Occipital lobe (tissue), 2 donors: ENCODE data around the gene PDPR. TPM values are rescaled to one million over a fixed set of nuclear protein-coding genes. Genes with fewer than 3 reads are reported as not detected.
"Not testable (repeated sequence)": the region's sequence is repeated elsewhere in the genome, so short reads cannot be mapped to it uniquely, and the experiment has no call there.

ENCODE experiments used
- DNase-seq: peaks from one replicate; lab custom pipeline; 2025; lab: John Stamatoyannopoulos, UW
- total RNA-seq: library from RNA; depleted of rRNA; stranded (reverse); fragments of >200 nt; gene quantifications from one replicate; pipeline ENCODE4 v1.2.3, GENCODE V29; 2014

Gene PDPR
- total RNA-seq, 1 donor from 2014 or later = 8.7 TPM

DNA sequence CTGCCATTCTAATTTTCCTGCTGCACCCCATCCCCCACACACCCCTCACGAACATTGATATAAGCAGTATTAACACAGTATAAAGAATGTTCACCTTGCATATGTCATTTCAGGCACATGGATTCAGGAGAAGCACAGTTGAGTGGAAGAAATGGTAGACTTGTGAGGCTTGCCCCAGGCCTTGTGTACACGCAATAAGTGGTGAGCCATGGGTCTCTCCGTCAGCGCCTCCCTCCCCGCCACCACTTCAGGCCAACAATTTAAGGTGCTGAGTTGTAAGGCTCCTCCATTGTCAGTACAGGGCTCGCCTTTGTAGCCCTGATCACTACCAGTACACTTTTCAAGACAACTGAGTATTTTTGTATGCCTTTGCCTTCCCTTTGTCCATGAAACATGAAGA lies 47.2 kb downstream of the PDPR start:
- DNase-seq = no peak

DNA sequence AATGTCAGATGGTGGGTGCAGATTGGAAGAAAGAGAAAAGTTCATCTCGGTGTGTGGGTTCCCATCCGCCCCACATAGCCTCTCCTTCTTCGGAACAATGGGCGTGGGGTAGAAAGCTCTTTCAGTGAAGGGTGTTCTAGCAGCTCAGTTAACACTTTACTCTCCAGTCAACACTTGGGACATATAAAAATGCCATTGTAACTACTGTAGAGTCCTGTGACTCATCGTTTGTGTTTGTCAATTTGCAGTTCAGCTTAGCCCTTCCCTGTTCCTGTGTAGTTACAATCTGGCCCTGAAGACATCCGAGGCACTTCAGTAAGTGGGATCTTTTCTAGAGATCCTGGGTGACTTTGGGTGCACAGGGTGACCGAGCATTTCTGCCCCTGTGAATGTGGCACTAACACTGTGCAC lies 47.9 kb downstream of the PDPR start:
- no peak for DNase-seq

DNA sequence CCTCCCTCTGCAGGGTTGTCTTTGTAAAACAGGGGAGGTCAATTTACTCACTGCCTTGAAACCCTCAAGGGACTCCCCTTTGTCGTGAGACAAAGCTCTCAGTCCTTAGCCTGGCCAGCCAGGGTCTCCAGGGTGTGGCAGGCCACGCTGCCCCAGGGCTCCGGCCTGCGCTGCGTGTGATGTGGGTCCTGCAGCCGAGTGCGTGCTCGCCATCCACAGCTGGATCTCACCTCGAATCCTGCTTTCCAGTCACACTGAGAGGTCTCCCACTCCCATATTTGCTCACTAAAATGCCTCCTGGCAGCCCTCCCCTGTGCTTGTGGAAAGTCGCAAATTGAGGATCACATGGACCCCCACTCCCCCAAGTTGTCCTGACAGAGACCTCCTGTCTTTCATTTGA lies 49.5 kb downstream of the PDPR start:
- DNase-seq = no peak

DNA sequence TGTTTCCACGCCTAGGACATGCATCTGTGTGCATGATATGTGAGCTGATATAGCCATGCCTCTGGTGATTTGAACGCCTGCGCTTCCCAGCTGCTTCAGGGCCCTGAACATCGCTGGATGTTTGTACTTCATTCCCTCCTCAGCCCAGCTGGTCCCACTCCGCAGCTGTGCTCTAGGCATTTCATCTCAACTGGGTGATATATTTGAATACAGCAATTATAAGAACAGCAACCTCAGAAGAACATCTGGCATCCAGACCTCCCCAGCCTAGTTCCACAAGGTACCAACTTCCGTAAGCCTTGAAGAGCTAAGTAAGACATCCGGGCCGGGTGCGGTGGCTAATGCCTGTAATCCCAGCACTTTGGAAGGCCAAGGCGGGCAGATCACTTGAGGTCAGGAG lies 52.6 kb downstream of the PDPR start:
- DNase-seq = not testable (repeated sequence)

DNA sequence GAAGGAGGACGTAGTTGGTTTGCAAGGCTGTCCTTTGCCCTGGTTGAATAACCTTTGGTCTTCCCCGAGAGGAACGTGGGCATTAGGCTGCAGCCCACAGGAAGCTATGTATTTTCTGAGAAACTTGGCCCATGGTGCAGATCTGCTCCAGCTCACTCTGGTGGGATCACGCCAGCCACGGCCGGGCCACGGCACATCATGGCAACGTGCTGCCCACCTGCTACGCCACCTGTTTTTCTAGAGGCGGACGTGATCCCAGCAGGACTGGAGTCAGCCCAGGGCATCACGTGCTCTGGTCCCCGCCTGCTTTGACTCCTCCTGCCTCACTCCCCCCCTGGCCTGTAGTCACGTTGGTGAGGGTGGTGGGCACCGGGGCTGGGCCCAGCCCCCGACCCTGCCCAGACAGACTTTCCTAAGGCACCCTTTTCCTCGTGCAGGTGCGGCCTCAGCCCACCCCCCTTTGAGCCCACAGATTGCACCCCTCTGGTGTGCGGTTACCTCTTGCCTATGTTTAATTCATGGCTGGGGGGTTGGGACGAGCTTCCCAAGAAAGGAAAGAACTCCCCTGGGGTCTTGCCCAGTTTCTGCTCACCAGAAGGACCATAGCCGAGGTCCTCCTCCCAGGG lies 59.2 kb downstream of the PDPR start, which contains the start of gene CLEC18C:
CLEC18C (plus strand) TSS at position 576 of the 626 bp plus-strand sequence. CDS start 492 bp downstream, outside the sequence.
- DNase-seq = not testable (repeated sequence)

DNA sequence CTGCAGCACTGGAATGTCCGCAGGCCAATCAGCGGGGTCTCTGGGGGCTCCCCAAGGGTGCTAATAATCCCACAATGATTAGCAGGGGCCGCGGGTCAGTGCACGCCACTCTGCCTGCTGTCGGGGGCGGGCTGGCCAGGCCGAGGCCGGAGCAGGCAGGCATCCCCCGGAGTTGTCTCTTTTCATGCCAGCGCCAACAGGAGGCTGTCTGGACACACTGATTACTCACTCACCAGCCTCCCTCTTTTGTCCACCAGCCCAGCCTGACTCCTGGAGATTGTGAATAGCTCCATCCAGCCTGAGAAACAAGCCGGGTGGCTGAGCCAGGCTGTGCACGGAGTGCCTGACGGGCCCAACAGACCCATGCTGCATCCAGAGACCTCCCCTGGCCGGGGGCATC lies 59.8 kb downstream of the PDPR start:
- DNase-seq = not testable (repeated sequence)

DNA sequence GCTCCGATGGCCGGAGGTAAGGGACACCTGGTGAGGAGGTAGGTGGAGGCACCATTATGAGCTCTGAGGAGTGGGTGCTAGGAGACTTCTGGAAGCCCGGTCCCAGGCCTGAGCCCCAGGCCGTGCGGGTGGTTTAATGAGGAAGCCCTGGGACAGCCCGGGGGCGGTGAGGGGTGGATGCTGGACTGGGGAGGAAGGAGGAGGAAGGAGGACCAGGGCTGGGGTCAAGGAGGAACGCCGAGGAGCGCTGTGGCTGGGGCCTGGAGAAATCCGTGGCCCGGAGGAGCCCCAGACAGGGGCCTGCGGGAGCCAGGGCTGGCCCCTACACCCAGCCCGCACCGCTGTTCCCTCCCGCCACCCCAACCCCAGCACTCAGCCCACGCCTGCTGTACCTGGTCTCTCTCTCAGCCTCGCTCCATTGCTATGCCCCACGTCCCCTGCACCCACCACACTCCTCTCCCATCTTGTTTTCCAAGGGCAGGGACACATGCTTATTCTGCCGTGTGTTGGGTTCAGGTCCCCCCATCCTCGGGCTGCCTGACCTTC lies 60.3 kb downstream of the PDPR start:
- not testable (repeated sequence) for DNase-seq

DNA sequence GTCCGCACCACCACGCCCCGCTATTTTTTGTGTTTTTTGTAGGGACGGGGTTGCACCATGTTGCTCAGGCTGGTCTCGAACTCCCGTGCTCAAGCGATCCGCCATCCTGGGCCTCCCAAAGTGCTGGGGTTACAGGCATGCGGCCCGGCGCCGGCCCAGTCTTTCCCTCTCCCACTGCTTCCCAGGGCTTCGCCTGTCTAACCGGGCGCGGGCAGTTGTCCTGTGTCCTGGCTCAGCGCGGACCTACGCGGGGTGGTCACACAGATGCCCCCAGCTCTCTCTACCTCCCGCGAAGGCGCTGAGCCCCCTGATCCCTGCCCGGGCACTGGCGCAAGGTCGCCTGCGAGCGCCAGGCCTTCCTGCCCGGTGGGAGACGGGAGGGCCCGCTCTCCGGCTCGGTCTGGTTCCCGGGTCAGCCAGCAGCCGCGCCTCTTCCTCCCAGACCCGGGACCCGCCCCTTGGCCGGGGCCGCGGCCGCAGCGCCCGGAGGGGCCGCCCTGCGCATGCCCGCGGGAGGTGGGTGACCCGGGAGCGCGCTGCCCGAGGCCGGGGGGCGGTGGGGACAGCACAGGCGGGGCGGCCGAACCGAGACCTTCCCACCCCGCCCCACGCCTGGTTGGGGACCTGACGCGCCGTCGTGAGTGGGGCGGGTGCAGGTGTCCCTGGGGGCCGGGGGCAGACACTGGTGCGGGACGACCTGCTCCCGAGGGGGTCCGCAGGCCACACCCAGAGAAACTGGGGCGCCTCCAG lies 73.9 kb downstream of the PDPR start:
- DNase-seq = not testable (repeated sequence)

DNA sequence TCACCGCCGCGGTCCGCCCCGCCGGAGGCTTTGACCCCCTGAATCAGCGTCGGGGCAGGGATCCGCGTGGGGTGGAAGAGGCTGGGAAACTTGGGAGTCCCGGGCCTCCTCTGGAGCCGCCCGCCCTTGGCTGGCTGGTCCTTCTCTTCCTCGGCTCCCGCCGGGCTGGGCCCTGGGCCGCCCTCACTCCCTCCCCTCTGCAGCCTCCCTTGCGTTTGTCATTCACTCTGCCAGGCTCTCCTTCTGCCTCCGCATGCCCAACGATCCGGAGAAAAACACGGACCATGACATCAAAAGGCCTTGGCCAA lies 74.4 kb downstream of the PDPR start:
- not testable (repeated sequence) for DNase-seq

DNA sequence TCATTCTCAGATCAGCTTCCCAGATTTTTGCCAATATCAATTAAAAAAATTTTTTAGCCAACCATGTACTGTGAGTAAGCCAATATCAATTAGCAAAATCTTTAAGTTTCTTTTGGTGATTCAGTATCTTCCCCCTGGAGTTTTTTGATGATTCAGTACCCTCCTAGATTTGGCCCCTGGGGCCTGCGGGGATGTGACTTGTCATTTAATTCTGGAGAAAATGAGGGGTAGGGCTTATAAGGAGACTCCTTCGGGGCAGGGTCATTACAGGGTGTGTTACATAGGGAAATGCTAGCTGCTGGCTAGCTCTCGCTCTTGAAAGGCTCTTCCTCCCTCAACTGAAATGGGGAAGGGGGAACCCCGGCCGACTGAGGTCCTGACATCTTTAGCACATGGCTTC lies 76.4 kb downstream of the PDPR start:
- not testable (repeated sequence) for DNase-seq

DNA sequence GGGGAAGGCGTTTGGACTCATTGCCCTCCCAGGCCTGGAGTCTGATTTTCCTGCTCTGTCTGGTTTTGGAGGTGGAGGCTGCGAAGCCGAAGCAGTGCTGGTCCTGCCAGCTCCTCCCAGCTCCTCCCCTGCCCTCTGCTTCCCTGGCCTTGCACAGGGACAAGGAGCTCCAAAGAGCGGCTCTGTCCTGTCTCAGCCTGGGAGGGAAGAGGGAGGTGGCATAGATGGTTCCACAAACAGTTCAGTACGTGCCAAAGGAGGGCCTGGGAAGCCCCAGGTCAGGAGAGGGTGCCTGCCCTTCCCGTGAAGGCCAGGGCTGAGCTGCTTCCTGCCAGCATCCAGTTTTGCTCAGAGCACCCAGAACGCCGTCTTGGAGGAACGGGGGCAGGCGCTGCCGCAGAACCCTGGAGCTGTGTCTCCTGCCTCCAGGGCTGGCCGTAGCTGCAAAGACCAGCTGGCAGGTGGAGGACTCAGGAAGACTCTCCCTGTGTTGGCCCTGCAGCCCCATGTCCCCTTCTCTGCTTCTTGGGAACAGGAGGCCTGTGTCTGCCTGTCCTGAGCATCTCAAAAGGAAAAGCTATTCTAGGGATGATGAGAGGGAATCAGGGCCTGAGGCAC lies 82.7 kb downstream of the PDPR start:
- not testable (repeated sequence) for DNase-seq

DNA sequence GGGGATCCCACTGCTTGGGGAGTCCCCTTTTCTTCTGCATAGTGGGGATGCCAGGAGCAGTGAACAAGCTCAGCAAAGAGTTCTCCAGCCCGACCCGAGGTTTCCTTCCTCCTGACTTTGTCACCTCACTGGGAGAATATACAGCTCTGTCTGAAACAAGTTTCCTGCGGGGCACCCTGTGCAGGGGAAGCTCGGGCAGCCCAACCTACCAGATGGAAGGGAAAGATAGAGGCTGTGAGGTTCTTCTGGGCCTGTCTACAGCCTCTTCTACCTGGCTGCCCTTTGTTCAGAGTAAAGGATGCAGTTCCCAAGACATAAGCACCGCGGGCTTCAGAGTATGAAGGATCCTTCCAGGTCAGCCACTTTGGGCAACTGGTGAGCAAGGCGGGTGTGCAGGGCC lies 83.5 kb downstream of the PDPR start:
- not testable (repeated sequence) for DNase-seq

DNA sequence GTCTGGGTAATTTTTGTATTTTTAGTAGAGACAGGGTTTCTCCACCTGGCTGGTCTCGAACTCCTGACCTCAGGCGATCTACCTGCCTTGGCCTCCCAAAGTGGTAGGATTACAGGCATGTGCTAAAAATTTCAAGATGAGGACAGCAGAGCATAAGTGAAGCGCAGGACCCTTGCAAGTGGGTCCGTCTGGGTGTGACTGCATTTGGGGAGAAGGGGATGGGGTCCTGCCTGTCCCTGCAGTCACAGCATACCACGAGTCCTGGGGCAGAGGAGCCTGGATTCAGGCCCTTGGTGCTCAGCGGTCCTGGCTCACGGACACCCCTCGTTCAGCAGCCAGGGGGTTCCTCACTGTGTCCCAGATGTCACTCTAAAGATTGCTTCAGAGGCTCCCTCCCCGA lies 84.1 kb downstream of the PDPR start:
- not testable (repeated sequence) for DNase-seq

DNA sequence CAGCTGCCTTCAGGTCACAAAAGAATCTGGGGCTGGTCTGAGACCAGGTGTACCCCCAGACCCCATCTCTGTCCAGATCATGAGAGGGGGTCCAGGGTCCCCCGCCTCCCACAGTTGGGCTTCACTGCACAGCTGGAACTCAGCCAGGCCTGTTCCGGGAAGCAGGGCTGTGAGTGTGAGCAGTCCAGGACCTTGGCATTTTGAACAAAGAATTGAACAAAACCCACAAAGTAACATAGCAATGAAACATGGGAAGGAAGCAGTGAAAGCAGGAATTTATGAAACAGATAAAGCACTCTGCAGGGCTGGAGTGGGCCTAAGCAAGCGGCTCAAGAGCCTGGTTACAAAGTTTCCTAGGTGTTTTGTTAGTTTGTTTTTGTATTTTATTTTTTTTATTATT lies 84.5 kb downstream of the PDPR start:
- DNase-seq = not testable (repeated sequence)

DNA sequence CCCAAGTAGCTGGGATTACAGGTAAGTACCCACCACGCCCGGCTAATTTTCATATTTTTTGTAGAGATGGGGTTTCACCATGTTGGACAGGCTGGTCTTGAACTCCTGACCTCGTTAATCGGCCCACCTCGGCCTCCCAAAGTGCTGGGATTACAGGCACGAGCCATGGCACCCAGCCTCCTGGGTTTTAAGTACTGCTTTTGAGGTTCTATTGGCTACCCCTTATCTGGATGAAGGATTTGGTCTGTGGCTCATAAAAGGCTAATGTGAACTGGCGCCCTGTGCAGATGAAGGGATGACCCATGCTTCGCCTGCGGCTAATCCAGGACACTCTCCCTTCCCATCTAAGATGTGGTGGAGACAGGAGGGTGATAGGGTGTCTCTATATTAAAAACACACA lies 85.0 kb downstream of the PDPR start:
- not testable (repeated sequence) for DNase-seq

DNA sequence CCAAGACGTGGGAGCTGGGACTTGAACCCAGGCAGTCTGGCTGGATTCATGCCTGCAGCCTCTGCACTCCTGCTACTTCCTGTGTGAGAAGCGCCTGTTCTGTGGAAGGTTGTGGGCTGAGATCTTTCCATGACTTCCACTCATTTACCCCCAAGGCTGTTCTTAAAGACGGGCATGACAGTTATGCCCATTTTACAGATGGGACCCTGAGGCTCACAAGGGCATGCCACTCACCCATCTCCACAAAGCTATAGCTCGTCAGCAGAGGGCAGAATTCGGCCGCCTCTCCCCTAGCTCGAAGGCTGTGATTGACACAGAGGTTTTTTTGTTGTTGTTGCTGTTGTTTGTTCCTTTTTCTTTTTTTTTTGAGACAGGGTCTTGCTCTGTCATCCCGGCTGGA lies 85.9 kb downstream of the PDPR start:
- DNase-seq = not testable (repeated sequence)

DNA sequence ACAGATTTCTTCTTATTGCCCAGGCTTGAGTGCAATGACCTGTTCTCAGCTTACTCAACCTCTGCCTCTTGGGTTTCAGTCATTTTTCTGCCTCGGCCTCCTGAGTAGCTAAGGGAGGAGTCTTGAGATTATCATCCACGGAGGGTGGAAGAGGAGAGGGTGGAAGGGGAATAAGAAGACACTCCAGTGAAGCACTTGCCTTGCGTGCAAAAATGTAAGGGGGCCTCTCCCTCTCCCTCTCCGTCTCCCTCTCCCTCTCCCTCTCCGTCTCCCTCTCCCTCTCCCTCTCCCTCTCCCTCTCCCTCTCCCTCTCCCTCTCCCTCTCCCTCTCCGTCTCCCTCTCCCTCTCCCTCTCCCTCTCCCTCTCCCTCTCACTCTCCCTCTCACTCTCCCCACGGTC lies 89.4 kb downstream of the PDPR start:
- DNase-seq = not testable (repeated sequence)

DNA sequence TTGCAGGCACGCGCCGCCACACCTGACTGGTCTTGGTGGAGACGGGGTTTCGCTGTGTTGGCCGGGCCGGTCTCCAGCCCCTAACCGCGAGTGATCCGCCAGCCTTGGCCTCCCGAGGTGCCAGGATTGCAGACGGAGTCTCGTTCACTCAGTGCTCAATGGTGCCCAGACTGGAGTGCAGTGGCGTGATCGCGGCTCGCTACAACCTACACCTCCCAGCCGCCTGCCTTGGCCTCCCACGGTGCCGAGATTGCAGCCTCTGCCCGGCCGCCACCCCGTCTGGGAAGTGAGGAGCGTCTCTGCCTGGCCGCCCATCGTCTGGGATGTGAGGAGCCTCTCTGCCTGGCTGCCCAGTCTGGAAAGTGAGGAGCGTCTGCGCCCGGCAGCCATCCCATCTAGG lies 89.9 kb downstream of the PDPR start:
- not testable (repeated sequence) for DNase-seq

DNA sequence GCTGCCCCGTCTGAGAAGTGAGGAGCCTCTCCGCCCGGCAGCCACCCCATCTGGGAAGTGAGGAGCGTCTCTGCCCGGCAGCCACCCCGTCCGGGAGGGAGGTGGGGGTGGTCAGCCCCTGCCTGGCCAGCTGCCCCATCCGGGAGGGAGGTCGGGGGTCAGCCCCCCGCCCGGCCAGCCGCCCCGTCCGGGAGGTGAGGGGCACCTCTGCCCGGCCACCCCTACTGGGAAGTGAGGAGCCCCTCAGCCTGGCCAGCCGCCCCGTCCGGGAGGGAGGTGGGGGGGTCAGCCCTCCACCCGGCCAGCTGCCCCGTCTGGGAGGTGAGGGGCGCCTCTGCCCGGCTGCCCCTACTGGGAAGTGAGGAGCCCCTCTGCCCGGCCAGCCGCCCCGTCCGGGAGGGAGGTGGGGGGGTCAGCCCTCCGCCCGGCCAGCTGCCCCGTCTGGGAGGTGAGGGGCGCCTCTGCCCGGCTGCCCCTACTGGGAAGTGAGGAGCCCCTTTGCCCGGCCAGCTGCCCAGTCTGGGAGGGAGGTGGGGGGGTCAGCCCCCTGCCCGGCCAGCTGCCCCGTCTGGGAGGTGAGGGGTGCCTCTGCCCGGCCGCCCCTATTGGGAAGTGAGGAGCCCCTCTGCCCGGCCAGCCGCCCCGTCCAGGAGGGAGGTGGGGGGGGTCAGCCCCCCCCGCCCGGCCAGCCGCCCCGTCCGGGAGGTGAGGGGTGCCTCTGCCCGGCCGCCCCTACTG lies 90.7 kb downstream of the PDPR start:
- not testable (repeated sequence) for DNase-seq

DNA sequence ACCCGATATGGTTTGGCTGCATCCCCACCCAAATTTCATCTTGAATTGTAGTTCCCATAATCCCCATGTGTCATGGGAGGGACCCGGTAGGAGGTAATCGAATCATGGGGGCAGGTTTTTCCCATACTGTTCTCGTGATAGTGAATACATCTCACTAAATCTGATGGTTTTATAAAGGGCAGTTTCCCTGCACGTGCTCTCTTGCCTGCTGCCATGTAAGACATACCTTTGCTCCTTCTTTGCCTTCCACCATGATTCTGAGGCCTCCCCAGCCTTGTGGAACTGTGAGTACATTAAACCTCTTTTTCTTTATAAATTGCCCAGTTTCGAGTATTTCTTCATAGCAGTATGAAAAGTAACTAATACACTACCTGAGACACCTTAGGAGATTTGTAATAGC lies 92.2 kb downstream of the PDPR start:
- not testable (repeated sequence) for DNase-seq
